ENCODE measurements around the gene AKR1D1. TPM values are rescaled to one million over a fixed set of nuclear protein-coding genes. Genes with fewer than 3 reads are reported as not detected.

AKR1D1 gene
- total RNA-seq, 1 experiment from 2014 or later = not detected

GRCh38 chr7:138167222-138167621, 91.0 kb downstream of the AKR1D1 start:
- intact Hi-C loops (cut with micrococcal nuclease; ENCODE audit: unreplicated experiment) = no loop called here
- Mint-ChIP-seq H3K27ac (ENCODE audit: unreplicated experiment) (no peak overlapping the region), H3K9me3 (ENCODE audit: low read depth, unreplicated experiment) (peaks cover 8% of the 10 kb centered on the region), H3K27me3 (ENCODE audit: unreplicated experiment) (no peaks in the 10 kb centered on the region), H3K4me3 (ENCODE audit: low read depth, unreplicated experiment) (no peak overlapping the region), H3K36me3 (ENCODE audit: insufficient read depth, unreplicated experiment) (no peaks in the 10 kb centered on the region), H3K4me1 (ENCODE audit: low read depth, unreplicated experiment) (no peaks in the 10 kb centered on the region)
- TF ChIP-seq, protein P1, sequence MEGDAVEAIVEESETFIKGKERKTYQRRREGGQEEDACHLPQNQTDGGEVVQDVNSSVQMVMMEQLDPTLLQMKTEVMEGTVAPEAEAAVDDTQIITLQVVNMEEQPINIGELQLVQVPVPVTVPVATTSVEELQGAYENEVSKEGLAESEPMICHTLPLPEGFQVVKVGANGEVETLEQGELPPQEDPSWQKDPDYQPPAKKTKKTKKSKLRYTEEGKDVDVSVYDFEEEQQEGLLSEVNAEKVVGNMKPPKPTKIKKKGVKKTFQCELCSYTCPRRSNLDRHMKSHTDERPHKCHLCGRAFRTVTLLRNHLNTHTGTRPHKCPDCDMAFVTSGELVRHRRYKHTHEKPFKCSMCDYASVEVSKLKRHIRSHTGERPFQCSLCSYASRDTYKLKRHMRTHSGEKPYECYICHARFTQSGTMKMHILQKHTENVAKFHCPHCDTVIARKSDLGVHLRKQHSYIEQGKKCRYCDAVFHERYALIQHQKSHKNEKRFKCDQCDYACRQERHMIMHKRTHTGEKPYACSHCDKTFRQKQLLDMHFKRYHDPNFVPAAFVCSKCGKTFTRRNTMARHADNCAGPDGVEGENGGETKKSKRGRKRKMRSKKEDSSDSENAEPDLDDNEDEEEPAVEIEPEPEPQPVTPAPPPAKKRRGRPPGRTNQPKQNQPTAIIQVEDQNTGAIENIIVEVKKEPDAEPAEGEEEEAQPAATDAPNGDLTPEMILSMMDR (IDR thresholded peaks at IDR 0.05; ENCODE audit: unreplicated experiment) = no peak
- CTCF ChIA-PET = no interaction called here
- BruUV-seq (replicated peaks) = no TSS peak
- no peak for DNase-seq

DNA sequence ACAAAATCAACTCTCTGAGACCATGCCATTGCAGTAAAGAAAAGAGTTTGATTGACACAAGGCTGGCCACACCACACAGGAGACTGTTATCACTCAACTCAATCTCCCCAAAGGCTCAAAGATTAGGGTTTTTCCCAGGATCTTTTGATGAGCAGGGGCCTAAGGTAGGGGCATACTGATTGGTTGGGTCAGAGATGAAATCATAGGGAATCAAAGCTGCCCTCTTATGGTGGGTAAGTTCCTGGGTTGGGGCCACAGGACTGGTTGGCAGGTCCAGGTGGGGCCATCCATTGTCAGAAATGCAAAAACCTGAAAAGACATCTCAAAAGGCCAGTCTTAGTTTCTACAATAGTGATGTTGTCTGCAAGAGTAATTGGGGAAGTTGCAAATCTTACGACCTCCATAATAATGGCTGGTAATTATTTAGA, 91.6 kb downstream of the AKR1D1 start:
- TF ChIP-seq, protein P1 (IDR thresholded peaks at IDR 0.05; ENCODE audit: unreplicated experiment) = no peak
- H3K9me3 Mint-ChIP-seq (ENCODE audit: low read depth, unreplicated experiment) = peaks cover 8% of the 10 kb centered on the region
- H3K36me3 Mint-ChIP-seq (ENCODE audit: insufficient read depth, unreplicated experiment) = no peaks in the 10 kb centered on the region
- intact Hi-C loops (cut with micrococcal nuclease; ENCODE audit: unreplicated experiment) = no loop called here
- H3K27me3 Mint-ChIP-seq (ENCODE audit: unreplicated experiment) = no peaks in the 10 kb centered on the region
- no peak overlapping the region for H3K27ac Mint-ChIP-seq (ENCODE audit: unreplicated experiment)
- no peak overlapping the region for H3K4me3 Mint-ChIP-seq (ENCODE audit: low read depth, unreplicated experiment)
- no peaks in the 10 kb centered on the region for H3K4me1 Mint-ChIP-seq (ENCODE audit: low read depth, unreplicated experiment)
- CTCF ChIA-PET = no interaction called here
- no peak for DNase-seq
- BruUV-seq (replicated peaks) = no TSS peak

Other genes with a start within 250 kb of the AKR1D1 start
- not detected in 2 replicates for gene DGKI, start 229.5 kb upstream of the AKR1D1 start, total RNA-seq (2022)
- 34.5 and 39.9 TPM in 2 replicates for gene CREB3L2, start 74.4 kb upstream of the AKR1D1 start, total RNA-seq (2022)

Data from Calu3 (cell line).